ENCODE measurements around the gene SLC7A7.
A peak's percentile ranks its signal among the peaks of the same experiment; 100 is the strongest.
"Not testable (repeated sequence)": the region's sequence is repeated elsewhere in the genome, so short reads cannot be mapped to it uniquely, and the experiment has no call there.

Gene SLC7A7

GRCh38 chr14:22770481-22771187, 44.6 kb downstream of the SLC7A7 start:
- in situ Hi-C loops (cut with HindIII; ENCODE audit: low pct_ligation_motif_present, low pct_unique_long_range_greater_than_20kb, low sequenced_read_pairs) = no loop called here
- no peak for DNase-seq

GRCh38 chr14:22769369-22769768, 45.9 kb downstream of the SLC7A7 start:
- no peak for DNase-seq
- in situ Hi-C loops (cut with HindIII; ENCODE audit: low pct_ligation_motif_present, low pct_unique_long_range_greater_than_20kb, low sequenced_read_pairs) = no loop called here

GRCh38 chr14:22768947-22769346, 46.3 kb downstream of the SLC7A7 start:
- DNase-seq = no peak
- in situ Hi-C loops (cut with HindIII; ENCODE audit: low pct_ligation_motif_present, low pct_unique_long_range_greater_than_20kb, low sequenced_read_pairs) = no loop called here

- DNase-seq = no peak
- in situ Hi-C loops (cut with HindIII; ENCODE audit: low pct_ligation_motif_present, low pct_unique_long_range_greater_than_20kb, low sequenced_read_pairs) = no loop called here
These were observed 48.0 kb downstream of the SLC7A7 start for GRCh38 chr14:22767323-22767589.

GRCh38 chr14:22766457-22767322, 48.5 kb downstream of the SLC7A7 start, which contains the start of gene OXA1L:
Gene OXA1L (plus strand): TSS chr14:22766688. CDS start chr14:22766702, 14 bp downstream.
- in situ Hi-C loops (cut with HindIII; ENCODE audit: low pct_ligation_motif_present, low pct_unique_long_range_greater_than_20kb, low sequenced_read_pairs) = no loop called here
- peak; percentile 96 for DNase-seq

GRCh38 chr14:22764382-22764781, 50.9 kb downstream of the SLC7A7 start:
- DNase-seq = no peak
- in situ Hi-C loops (cut with HindIII; ENCODE audit: low pct_ligation_motif_present, low pct_unique_long_range_greater_than_20kb, low sequenced_read_pairs) = no loop called here

- in situ Hi-C loops (cut with HindIII; ENCODE audit: low pct_ligation_motif_present, low pct_unique_long_range_greater_than_20kb, low sequenced_read_pairs) = no loop called here
- DNase-seq = no peak
These were observed 53.5 kb downstream of the SLC7A7 start for GRCh38 chr14:22761734-22762133.

GRCh38 chr14:22757972-22758650, 57.1 kb downstream of the SLC7A7 start:
- in situ Hi-C loops (cut with HindIII; ENCODE audit: low pct_ligation_motif_present, low pct_unique_long_range_greater_than_20kb, low sequenced_read_pairs) = not testable (repeated sequence)

GRCh38 chr14:22753586-22753985, 61.6 kb downstream of the SLC7A7 start:
- no peak for DNase-seq
- in situ Hi-C loops (cut with HindIII; ENCODE audit: low pct_ligation_motif_present, low pct_unique_long_range_greater_than_20kb, low sequenced_read_pairs) = no loop called here

More at GRCh38 chr14:22757972-22758650, 57.1 kb downstream of the SLC7A7 start:
- not testable (repeated sequence) for DNase-seq

- in situ Hi-C loops (cut with HindIII; ENCODE audit: low pct_ligation_motif_present, low pct_unique_long_range_greater_than_20kb, low sequenced_read_pairs) = no loop called here
- no peak for DNase-seq
These were observed 62.8 kb downstream of the SLC7A7 start for GRCh38 chr14:22752422-22752821.

- DNase-seq = no peak
- in situ Hi-C loops (cut with HindIII; ENCODE audit: low pct_ligation_motif_present, low pct_unique_long_range_greater_than_20kb, low sequenced_read_pairs) = no loop called here
These were observed 66.6 kb downstream of the SLC7A7 start for GRCh38 chr14:22748631-22749068.

- in situ Hi-C loops (cut with HindIII; ENCODE audit: low pct_ligation_motif_present, low pct_unique_long_range_greater_than_20kb, low sequenced_read_pairs) = no loop called here
These were observed 67.0 kb downstream of the SLC7A7 start for GRCh38 chr14:22748206-22748605.

GRCh38 chr14:22747769-22748168, 67.5 kb downstream of the SLC7A7 start:
- no peak for DNase-seq
- in situ Hi-C loops (cut with HindIII; ENCODE audit: low pct_ligation_motif_present, low pct_unique_long_range_greater_than_20kb, low sequenced_read_pairs) = no loop called here

More at GRCh38 chr14:22748206-22748605, 67.0 kb downstream of the SLC7A7 start:
- no peak for DNase-seq

GRCh38 chr14:22740020-22740419, 75.2 kb downstream of the SLC7A7 start:
- in situ Hi-C loops (cut with HindIII; ENCODE audit: low pct_ligation_motif_present, low pct_unique_long_range_greater_than_20kb, low sequenced_read_pairs) = no loop called here
- no peak for DNase-seq

- in situ Hi-C loops (cut with HindIII; ENCODE audit: low pct_ligation_motif_present, low pct_unique_long_range_greater_than_20kb, low sequenced_read_pairs) = no loop called here
- no peak for DNase-seq
These were observed 75.8 kb downstream of the SLC7A7 start for GRCh38 chr14:22739423-22739822.

- DNase-seq = no peak
- in situ Hi-C loops (cut with HindIII; ENCODE audit: low pct_ligation_motif_present, low pct_unique_long_range_greater_than_20kb, low sequenced_read_pairs) = no loop called here
These were observed 78.2 kb downstream of the SLC7A7 start for GRCh38 chr14:22737052-22737451.

- in situ Hi-C loops (cut with HindIII; ENCODE audit: low pct_ligation_motif_present, low pct_unique_long_range_greater_than_20kb, low sequenced_read_pairs); DNase-seq: not testable (repeated sequence)
These were observed 78.9 kb downstream of the SLC7A7 start for GRCh38 chr14:22736384-22736783.

GRCh38 chr14:22735096-22735495, 80.1 kb downstream of the SLC7A7 start:
- in situ Hi-C loops (cut with HindIII; ENCODE audit: low pct_ligation_motif_present, low pct_unique_long_range_greater_than_20kb, low sequenced_read_pairs) = no loop called here
- no peak for DNase-seq

- DNase-seq = no peak
- in situ Hi-C loops (cut with HindIII; ENCODE audit: low pct_ligation_motif_present, low pct_unique_long_range_greater_than_20kb, low sequenced_read_pairs) = no loop called here
These were observed 81.4 kb downstream of the SLC7A7 start for GRCh38 chr14:22733829-22734228.
